BJ (cell line): ENCODE results near the gene AMFR. TPM values are rescaled to one million over a fixed set of nuclear protein-coding genes. Genes with fewer than 3 reads are reported as not detected.

ENCODE experiments used
- CTCF ChIA-PET: fragments of 350-600 bp; formaldehyde crosslinking; extraction: SDS; loops from one replicate; lab custom pipeline; 2021; ENCODE audit warnings: antibody characterized with exemption, inconsistent platforms; lab: Yijun Ruan, JAX
- POLR2A ChIA-PET: fragments of 300-600 bp; sonication (Branson Sonifier 250); formaldehyde crosslinking; extraction: SDS; loops from one replicate; lab custom pipeline; 2021; ENCODE audit warnings: antibody characterized with exemption; lab: Charles Lee
- DNase-seq: peaks from one replicate; pipeline ENCODE4 v3.0.0-alpha.2; 2011; ENCODE audit warnings: low read depth
- H3K27me3 ChIP-seq: 2 replicates; pipeline ENCODE4 v1.6.0; 2011; ENCODE audit warnings: low read length; ENCODE audit not compliant: control insufficient read depth, insufficient read depth
- H3K36me3 ChIP-seq: 2 replicates; pipeline ENCODE4 v1.5.1; 2011; ENCODE audit warnings: low read length; ENCODE audit not compliant: control insufficient read depth, insufficient read depth
- H3K4me3 ChIP-seq: 2 replicates; pipeline ENCODE4 v1.5.1; 2011; ENCODE audit warnings: low read depth, mild to moderate bottlenecking, control low read depth, low read length
- polyA plus RNA-seq: library from polyadenylated mRNA; depleted of rRNA; stranded (reverse); fragments of >200 nt; gene quantifications from 2 replicates; pipeline ENCODE4 v1.2.3, GENCODE V29; 2011
- TF ChIP-seq, protein P1 (sequence below): IDR thresholded peaks from 2 replicates; pipeline ENCODE4 v1.5.1; 2011; ENCODE audit warnings: low read depth, mild to moderate bottlenecking, control low read depth, inconsistent platforms, low read length, moderate library complexity; ENCODE audit not compliant: insufficient read depth

AMFR gene
- polyA plus RNA-seq, 1 experiment, result 130 TPM

DNA sequence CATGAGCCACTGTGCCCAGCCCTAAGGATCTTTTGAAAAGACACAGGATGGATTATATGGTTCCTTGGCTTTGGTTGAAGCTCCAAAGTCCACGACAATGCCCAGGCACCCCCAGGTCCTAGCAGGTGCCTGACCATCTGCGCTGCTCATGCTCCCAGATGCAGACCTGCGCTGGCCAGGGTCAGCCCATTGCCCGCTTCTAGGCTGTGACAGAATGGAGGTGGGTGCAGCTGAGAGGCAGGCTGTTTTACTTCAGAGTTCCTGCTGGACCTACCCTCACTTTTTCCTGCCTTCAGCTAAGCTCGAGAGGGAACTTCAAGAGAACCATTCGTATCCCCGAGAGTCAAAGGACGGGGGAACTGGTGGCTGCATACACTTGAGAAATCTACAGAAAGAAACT lies 60.5 kb downstream of the AMFR start:
- DNase-seq, result no peak
- ChIA-PET POLR2A (no interaction called here), CTCF (no interaction called here)
- peaks cover 30% of the 10 kb centered on the region for H3K36me3 ChIP-seq
- no peaks in the 10 kb centered on the region for H3K27me3 ChIP-seq
- no peak overlapping the region for H3K4me3 ChIP-seq
- TF ChIP-seq, protein P1, sequence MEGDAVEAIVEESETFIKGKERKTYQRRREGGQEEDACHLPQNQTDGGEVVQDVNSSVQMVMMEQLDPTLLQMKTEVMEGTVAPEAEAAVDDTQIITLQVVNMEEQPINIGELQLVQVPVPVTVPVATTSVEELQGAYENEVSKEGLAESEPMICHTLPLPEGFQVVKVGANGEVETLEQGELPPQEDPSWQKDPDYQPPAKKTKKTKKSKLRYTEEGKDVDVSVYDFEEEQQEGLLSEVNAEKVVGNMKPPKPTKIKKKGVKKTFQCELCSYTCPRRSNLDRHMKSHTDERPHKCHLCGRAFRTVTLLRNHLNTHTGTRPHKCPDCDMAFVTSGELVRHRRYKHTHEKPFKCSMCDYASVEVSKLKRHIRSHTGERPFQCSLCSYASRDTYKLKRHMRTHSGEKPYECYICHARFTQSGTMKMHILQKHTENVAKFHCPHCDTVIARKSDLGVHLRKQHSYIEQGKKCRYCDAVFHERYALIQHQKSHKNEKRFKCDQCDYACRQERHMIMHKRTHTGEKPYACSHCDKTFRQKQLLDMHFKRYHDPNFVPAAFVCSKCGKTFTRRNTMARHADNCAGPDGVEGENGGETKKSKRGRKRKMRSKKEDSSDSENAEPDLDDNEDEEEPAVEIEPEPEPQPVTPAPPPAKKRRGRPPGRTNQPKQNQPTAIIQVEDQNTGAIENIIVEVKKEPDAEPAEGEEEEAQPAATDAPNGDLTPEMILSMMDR, result no peak

DNA sequence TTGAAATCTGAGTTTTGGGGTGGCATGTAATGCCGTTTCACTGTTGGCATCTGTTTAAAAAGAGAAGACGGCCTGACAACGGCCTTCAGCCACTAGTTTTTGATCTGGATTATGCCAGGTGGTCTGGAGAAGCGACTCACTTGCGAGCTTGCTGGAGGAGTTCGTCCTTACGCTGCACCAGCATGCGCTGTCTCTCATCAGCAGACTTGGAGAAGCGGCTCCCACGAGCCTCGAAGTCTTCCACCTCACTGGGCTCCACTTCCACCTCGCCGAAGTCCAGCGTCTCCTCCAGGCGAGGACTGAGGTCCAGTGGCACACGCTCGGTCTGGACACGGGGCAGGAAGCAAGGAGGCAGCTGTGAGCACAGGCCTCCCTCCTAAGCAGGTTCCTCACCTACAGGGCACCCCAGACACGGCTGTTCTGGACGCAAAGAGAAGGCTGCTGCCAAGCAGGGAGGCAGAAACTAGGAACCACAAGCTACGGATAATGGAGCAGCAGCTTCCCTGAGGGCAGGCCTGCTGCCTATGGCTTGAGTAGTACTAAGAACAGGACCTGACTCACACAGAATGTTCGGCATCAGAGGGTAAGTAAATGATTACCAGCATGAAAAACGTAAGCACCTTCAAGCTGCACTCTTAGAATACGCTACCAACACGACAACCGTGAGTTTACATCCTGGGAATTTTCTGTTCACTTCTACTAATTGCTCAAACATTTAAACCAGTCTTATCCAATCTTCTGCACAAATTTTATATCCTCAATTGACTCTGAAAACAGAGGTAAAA lies 61.4 kb downstream of the AMFR start:
- H3K27me3 ChIP-seq, result no peaks in the 10 kb centered on the region
- H3K4me3 ChIP-seq, result no peak overlapping the region
- peaks cover 30% of the 10 kb centered on the region for H3K36me3 ChIP-seq
- ChIA-PET CTCF (interaction anchor here (1.1 kb wide), 1 partner anchor 14 kb away, joined by 3 read pairs; no protein-coding TSS in a partner anchor), POLR2A (no interaction called here)
- TF ChIP-seq, protein P1, result no peak
- DNase-seq, result no peak

DNA sequence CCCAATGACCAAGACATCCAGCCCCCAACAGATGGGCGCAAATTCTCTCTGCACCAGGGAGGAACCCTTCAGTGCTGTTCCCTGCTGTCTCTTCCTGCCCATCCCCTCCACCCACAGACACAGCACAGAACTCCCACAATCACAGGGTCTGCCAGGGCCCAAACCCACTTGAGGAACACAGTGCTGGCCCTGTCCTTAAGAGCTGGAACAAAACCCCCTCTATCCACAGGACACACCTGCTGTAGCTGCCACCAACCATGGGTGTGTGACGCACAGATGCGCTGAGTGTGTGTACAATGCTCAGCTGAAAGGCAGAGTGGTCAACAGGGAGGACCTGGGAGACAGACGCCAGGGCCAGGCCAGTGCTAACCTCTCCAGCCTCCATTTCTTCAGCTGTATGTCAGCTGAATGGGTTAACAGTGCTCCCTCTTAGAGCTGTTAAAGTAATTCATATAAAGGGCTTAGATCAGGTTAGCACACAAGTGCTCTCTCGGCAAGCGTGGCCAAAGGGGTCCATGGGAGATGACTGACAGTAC lies 62.1 kb downstream of the AMFR start:
- Histone ChIP-seq H3K36me3 (peaks cover 30% of the 10 kb centered on the region), H3K27me3 (no peaks in the 10 kb centered on the region), H3K4me3 (no peak overlapping the region)
- DNase-seq, result no peak
- POLR2A ChIA-PET, result no interaction called here
- CTCF ChIA-PET, result interaction anchor here (1.1 to 1.6 kb wide), 2 partner anchors 15 to 32 kb away, joined by 3 read pairs; no protein-coding TSS in a partner anchor
- TF ChIP-seq, protein P1, result no peak

DNA sequence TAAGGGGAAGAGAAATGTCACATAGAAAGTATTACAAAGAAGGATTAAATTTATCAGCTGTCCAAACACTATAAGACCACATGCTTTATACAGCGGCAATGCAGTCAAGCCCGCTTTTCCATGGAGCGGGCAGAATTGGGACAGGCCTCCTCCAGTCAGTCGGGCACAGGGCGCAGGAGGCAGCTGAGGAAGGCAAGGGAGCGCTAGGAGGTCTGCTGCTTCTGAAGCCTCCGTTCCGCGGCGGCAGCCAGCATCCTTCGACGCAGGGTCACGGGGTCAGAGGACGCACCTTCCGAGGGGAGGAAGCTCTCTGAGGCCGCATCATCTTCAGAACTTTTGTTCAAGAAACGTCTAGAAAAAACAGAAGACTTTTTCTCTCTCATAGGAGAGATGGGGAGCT lies 62.6 kb downstream of the AMFR start:
- ChIA-PET CTCF (interaction anchor here (1.6 kb wide), 1 partner anchor 32 kb away, joined by 3 read pairs; no protein-coding TSS in a partner anchor), POLR2A (interaction anchor here (0.7 kb wide), 1 partner anchor 134 kb away, joined by 3 read pairs; no protein-coding TSS in a partner anchor)
- Histone ChIP-seq H3K4me3 (no peak overlapping the region), H3K27me3 (no peaks in the 10 kb centered on the region), H3K36me3 (peaks cover 28% of the 10 kb centered on the region)
- DNase-seq, result no peak
- TF ChIP-seq, protein P1, result no peak

- no peak for DNase-seq
- POLR2A ChIA-PET, result interaction anchor here (0.7 kb wide), 1 partner anchor 135 kb away, joined by 3 read pairs; no protein-coding TSS in a partner anchor
Observed at GRCh38 chr16:56362057-56362655, 63.2 kb downstream of the AMFR start.

More at GRCh38 chr16:56362057-56362655, 63.2 kb downstream of the AMFR start:
- TF ChIP-seq, protein P1, result no peak
- Histone ChIP-seq H3K4me3 (no peak overlapping the region), H3K27me3 (no peaks in the 10 kb centered on the region), H3K36me3 (peaks cover 26% of the 10 kb centered on the region)
- CTCF ChIA-PET, result interaction anchor here (1.2 to 1.6 kb wide), 2 partner anchors 9 to 31 kb away, joined by 3 to 4 read pairs; no protein-coding TSS in a partner anchor
